Measurements from ENCODE around the gene GABBR2.
"Not testable (repeated sequence)": the region's sequence is repeated elsewhere in the genome, so short reads cannot be mapped to it uniquely, and the experiment has no call there.

GABBR2 gene

DNA sequence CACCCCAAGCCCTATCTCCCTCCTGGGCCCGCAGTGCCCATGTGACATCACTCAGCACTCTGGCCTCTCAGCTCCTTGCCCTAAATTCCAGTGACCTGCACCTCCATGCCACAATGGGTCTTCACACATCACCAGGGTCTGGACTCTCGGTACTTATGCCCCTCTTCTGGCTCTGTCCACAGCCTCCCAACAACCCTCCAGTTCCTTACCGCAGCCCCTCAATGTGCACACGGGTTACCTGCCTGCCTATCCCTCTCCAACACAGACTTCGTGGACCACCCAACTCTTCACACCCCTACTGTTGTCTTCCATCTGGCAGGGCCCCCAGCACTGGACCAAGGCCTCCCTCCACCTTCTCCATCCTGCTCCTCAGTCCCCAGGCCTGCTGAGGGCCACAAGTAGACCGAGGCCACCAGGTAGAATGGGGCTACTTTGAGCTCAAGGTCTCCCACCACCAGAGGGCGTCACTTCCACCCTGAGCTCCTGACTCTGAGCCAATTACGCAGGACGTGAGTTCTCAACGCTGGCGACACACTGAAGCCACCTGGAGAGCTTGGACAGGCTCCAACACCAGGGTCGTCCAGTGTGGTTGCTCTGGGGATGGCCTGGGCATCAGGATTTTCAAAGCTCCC lies 172.1 kb downstream of the GABBR2 start:
- no peak for DNase-seq

DNA sequence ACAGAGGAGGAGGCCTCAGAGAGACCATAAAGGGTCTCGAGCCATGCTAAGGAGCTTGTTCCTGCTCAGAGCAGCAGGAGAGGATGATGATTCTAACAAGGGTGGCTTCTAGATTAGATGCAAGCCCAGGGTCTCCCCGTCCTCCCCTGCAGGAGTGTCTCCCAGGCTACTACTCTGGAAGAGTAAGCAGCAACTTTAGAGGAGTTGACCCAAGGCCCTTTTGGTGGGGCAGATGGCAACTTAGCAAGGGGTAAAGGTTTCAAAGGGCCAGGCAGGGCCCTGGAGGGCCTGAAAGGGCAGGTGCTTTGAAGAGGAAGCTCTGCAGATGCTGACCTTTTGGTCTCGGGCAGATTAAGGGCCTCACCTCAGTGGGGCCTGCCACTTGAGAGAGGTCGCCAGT lies 174.9 kb downstream of the GABBR2 start:
- no peak for DNase-seq

DNA sequence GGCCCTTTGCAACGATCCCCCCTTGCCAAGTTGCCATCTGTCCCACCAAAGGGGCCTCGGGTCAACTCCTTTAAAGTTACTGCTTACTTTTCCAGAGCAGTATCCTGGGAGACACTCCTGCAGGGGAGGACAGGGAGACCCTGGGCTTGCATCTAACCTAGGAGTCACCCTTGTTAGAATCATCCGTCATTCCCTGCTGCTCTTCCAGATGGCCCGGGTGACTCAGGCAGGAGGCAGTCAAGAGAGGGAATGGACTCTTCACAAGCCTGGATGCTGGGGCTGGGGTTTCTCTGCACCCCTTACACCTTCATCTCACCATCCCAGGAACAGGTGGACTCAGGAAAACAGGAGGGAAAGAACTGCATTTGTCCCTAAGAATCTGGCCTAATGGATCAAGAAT lies 175.6 kb downstream of the GABBR2 start:
- DNase-seq = no peak

DNA sequence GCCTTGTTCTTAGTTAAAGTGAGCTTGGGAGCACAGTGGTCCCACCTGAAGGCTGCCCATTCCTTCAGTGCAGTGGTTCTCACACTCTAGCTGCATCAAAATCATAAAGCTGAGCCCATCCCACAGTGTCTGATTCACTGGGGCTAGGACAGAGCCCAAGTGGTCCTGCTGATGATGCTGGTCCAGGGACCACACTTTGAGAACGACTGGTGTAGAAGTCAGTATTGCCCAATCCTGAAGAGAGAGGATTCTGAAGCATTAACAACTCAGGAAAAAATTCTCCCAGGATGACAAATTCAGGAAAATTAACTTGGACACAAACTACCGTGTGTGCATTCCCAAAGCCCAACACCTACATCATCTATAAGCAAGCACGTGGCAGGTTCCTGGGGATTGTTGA lies 176.2 kb downstream of the GABBR2 start:
- no peak for DNase-seq

DNA sequence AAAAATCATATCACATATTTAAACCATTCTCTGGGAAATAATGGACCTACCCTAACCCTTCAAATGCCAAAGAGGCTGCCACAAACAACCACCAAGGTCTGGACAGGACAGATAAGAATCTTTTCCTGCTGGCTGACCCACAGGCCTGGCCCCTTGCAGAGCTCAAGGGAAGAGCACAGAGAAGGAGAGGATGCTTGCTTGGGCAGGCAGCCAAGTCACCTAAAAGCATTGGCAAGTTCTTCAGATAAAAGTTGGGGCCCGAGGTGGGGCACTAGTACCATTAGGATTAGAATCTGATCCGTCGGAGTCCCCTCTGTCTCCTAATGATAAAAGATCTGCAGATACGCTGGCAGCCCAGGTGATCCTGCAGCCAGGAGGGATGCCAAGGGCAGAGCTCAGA lies 176.6 kb downstream of the GABBR2 start:
- DNase-seq = no peak

DNA sequence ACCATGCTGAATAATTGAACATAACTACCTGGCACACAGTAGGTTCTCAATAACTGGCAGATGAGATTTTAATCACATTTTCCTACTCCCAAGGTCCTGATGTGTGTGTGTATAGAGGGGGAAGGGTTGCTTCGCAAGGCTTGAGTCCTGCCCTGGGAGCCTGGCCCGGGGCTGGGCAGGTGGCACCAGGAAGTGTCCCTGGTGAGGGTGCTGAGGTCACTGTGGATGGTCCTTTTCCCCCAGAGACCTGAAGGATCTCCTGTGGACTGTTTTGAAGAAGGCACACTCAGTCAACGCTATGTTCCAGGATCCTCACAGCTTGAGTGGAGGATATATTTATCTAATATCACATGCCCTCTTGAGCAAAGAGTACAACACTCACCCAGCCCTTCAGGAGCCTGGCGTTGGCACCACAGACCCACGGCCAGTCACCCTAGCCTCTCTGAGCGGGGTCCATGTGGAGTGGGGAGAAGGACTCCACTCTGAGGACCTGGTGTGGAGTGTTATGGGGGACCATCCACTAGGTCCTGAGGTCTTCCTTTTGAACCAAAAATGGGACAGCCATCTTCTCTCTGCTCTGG lies 177.8 kb downstream of the GABBR2 start:
- no peak for DNase-seq

DNA sequence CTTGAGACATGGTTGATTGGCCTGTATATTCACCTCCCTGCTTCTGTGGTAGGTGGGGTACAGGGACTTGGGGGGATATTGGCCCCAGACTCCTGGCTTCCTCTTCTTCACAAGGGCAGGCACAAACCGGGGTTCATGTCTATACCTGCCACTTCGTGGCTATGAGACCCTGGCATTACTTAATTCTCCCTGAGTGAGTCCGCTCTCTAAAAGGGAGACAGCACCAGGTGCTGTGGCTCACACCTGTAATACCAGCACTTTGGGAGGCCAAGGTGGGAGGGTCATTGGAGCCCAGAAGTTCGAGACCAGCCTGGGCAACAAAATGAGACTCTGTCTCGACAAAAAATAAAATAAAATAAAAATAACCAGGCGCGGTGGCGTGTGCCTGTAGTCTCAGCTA lies 178.5 kb downstream of the GABBR2 start:
- DNase-seq = no peak

DNA sequence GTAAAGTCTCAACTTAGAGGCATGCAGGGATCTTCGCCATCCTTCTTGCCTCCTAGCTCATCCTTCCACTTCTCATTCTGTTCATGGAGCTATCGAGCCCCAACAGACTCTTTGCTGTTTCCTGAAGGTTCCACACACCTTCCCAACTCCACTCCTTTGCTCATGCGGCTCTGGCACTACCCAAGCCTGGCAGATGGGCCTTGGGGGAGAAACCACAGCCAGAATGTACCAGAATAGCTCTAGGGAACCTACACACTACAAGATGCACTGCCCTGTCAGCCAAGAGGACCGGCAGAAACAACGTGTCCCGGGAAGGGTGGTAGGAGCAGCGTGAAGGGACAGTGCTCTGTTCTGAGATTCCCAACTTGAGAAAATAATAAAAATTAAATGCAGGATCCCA lies 178.9 kb downstream of the GABBR2 start:
- no peak for DNase-seq

DNA sequence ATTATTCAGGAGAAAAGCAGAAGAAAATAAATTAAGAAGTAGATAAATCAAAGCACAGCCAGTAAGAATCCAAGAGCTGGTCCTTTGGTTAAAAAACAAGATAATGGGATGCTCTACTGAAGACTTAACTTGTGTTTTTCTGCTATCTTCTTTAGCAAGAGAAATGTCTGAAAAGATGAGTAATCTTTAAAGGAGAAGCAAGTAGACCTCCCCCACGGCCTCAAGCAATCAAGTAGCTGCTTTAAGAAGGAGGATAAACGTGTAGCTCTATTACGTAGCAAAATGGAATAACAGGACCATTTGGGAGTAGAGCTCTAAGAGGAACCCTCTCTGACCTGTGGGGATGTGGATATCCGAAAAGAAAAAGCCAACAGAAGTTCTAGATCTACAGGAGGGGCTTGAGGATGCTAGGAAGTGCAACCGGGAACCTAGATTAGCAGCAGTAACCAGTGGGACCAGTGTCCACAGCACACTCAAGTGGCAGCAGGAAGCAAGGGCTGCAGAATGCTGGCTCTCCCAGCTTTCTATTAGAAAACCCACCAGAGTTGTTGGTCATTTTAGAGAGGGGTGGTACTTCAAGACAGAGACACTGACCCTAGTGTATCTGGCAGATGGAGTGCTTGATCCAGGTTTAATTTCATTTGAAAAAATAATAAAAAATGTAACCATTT lies 185.4 kb downstream of the GABBR2 start:
- no peak for DNase-seq

DNA sequence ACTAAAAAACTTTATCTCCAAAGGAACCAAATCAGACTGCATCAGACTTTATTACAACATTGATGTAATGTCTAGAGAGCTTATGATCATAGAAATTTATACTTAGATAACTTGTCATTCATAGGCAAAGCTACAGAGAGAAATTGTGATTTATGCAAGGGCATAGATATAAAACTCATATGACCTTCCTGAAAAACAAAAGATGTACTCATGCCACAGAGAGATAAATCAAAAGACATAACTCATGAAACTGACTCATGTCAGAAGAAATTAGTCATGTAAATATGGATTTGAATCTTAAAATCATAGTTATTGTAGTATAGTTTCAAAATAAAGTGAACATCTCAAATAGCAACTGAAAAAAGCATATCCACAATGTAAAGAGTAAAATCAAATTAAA lies 186.2 kb downstream of the GABBR2 start:
- DNase-seq = no peak

DNA sequence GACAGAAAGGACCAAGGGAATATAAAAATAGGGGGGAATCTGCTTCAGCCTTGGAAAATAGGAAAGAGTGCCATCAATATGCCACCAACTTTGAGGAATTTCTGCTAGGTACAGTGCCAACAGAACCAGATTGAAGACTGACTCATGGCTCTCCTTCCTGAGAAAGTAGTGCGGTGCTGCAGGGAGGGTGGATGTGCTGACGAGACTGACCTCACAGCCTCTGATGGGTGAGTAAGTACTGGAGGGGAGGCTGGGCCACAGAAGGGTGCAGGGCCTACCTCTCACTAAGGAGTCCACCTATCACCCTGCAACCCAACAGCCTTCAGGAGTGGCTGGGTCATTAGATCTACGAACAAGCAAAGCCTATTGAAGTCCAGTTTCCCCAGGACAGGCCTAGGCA lies 187.6 kb downstream of the GABBR2 start:
- no peak for DNase-seq

DNA sequence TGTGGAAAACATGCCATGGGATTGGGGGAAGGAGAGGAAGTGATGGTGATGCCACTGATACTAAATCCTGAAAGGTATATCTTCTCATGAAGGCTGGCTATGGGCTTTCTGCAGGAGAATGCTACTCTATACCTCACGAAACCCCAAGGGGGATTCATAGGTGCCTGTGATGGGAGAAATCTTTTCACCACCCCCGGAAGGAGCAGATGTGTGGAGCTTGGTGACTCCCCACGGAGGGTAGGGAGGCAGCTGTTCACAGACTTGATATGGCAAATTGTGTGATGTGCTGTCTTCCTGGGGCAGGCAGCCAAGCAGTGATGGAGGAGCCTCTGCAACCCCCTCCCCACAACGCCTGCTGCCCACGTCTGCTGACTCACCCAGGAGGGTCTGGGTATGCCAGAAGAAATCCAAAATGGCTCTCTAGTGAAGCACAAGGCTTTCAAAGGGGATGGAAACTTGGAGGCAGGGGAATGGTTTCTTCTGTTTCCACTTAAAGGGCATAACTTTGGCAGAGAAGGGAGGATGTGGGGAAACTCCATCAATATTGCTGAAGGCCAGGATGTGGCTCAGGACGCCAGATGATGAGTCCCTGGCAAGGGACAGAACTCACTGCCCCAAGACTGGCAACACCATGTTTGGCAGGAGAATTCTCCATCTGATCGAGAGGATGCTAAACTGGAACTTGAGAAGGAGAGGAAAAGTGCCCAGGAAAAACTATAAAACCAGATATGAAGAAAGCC lies 188.3 kb downstream of the GABBR2 start:
- DNase-seq = no peak

DNA sequence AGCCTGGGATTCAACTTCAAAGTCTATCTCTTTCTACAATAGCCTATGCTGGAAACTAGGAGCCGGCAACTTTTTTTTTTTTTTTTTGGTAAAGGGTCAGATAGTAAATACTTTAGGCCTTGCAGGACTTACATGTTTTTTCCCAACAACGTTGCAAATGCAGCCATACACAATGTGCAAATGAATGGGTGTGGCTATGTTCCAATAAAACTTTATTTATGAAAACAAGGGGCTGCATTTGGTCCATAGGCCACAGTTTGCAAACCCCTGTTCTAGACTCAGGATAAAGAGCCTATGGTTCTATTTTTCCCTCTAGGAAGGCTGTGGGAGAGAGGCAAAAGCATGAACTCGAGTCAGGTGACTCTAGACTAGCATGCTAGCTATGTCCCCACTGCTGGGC lies 189.1 kb downstream of the GABBR2 start:
- DNase-seq = no peak

DNA sequence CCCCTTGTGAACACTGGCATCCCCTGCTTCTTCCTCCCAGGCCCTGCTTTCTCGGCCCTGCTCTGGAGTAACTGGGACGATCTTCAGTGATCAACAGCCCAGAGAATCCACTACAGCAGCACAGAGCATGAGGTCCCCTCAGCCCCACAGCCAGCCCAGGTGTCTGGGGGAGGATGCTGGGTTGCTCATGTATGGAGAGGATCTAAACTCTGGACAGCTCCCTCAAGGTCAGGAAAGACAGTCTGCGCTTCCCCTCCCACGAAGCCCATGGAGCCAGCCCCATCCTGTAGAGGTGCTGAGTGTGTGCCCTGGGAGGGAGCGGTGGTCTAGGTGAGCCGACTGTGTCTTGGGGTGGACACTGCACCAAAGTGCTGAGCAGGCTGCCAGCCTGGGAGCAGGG lies 190.2 kb downstream of the GABBR2 start:
- DNase-seq = no peak

DNA sequence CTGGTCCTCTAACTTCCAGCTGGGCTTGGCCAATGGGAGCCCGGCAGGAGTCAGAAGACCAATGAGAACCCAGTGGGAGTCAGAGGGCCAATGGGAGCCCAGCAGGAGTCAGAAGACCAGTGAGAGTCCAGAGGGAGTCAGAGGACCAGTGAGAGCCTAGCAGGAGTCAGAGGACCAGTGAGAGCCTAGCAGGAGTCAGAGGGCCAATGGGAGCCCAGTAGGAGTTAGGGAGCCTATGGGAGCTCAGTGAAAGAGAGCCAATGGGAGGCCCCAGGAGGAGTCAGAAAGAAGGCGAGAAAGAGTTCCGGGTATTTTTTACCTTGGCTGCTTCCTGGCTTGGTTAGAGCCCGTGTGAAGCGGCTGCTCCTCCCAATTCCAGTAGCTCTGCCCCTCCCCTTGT lies 191.0 kb downstream of the GABBR2 start:
- DNase-seq = no peak

DNA sequence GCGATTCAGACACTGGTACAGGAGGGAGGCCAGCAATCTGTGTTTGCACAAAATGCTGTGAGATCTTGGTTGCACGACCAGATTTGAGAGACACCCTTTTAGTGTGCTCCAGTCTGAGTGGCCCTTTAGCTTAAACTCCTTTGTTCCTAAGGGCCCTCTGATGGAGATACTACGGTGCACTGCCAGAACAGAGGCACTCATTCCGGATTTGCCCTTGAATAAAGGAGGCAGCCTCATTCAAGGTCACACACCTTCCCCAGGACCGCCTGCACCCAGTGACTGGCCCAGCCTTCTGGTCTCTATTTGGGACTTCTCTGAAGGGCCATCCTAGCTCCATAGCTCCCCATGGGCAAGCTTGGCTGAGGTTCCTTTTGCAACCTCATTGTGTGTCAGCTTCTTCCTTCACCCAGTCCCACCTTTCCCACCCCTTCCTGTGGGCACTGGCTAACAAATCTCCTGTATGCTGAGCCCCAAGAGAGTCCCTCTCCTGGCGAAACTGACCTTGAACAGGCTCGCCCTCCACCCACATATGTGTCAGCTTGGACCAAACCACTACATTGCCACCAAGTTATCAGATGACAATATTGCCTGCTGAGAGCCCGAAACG lies 191.7 kb downstream of the GABBR2 start:
- no peak for DNase-seq

DNA sequence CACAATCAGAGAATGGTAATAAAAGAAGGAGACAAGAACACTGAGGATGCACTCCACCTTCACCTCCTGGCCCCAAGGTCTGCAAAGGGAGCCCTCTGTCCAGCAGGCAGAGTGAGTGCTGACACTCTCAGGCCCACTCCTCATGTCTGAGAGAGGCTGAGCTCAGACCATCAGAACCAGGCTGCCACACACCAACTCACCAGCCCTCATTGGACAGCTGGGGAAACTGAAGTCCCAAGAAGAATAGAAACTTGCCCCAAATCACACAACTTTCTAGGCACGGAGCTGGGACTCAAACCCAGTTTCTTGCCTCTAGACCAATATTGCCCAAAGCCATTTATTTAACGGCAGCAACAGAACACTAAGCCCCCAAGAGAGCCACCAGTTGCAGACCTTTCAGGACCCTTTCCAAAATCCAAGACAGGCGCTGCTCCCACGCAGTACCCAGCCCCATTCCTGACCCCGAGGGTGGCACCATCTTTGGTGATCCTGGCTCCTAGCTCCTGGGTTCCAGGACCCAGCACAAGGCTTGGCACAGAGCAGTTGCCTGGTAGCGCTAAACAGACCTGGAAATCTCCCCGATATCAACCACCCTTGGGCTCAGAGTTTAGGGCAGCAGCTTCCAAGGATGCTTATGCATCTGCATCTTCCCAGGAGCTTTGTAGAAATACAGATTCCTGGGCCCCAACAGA lies 192.4 kb downstream of the GABBR2 start:
- DNase-seq = no peak

DNA sequence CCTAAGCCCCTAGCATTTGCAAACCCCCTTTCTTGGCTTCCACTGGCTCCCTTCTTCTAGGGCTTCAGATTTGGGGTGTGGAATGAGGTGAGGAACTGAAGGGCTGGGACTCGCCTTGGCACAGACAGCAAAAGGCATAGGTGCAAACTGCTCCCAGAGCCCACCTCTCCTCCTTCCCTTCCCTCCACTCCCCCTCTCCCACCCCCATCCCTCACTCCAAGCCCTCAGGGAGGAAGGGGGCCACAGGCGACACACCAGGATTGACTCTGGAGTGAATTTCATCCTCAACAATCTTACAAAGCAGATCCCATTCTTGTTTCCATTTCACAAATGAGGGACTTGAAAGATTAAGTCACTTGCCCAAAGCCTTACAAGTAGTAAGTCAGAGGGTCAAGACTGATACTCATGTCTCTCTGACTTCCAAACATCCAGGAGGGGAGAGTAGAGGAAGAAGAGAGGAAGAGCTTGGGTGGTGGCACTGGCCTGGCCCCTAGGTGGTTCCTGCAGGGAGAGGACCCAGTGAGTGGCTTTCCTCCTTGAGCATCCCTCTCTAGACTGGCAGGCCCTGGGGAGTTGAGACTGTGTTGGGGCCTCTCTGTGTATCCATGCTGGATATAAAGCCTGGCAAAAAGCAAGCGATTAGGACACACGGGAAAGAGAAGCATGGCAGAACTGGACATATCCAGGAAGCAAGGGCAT lies 193.1 kb downstream of the GABBR2 start:
- DNase-seq = no peak

DNA sequence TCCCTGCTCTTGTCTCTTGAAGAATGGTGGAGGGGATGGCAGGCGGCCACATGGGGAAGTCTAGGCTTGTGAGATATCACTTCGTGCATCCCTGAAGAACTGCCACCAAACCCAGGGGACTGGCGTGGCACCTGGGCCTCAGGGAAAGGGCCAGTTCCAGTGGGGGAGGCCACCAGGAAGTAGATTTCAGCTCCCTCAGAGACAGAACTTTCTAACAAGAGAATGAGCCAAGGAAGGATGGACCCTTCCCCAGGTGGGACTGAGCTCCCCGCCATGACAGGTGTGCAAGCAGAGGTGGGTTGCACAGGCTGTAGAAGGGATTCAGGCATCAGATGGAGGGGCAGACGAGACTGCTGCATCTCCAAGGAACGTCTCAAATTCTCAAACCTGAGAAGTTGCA lies 193.9 kb downstream of the GABBR2 start:
- no peak for DNase-seq

DNA sequence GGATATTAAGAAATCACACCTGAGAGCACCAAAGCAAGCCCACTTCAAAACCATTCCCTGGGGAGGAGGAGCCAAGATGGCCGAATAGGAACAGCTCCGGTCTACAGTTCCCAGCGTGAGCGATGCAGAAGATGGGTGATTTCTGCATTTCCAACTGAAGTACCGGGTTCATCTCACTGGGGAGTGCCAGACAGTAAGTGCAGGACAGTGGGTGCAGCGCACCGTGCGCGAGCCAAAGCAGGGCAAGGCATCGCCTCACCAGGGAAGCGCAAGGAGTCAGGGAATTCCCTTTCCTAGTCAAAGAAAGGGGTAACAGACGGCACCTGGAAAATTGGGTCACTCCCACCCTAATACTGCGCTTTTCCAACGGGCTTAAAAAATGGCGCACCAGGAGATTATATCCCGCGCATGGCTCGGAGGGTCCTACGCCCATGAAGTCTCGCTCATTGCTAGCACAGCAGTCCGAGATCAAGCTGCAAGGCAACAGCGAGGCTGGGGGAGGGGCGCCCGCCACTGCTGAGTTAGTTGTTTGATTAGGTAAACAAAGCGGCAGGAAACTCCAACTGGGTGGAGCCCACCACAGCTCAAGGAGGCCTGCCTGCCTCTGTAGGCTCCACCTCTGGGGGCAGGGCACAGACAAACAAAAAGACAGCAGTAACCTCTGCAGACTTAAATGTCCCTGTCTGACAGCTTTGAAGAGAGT lies 200.4 kb downstream of the GABBR2 start:
- DNase-seq = not testable (repeated sequence)

DNA sequence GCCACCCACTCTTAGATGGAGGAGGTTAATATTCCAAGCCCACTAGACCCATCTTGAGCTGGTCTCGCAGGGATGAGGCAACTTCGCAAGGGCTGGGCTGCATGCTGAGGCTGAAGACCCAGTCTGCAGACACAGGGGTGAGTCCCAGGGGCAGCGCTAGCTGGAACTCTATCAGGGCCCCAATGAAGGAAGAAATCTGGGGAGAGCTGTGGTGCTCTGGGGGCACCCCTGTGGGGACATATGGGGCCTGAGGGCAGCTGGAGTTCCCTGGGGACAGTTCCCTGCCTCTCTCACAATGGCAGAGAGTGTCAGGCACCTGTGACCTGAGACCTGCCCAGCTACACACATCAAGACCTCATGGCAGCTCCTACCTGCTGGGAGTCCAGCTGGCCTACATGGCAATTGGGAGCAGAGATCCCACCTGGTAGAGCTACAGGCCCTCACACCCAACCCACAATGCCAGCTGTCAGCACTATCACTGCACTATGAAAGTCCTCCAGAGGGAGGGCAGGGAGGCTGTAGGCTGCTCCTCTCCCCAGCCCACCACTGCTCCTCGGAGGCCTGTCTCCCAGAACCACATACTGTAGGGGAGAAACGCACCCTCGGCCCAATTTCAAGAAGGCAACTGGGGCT lies 202.2 kb downstream of the GABBR2 start:
- DNase-seq = no peak

Data from DMS153 (cell line).